HL-60 (cell line): ENCODE results near the gene SNRNP48.

Experiments
- DNase-seq, 2 experiments: peaks; one replicate each; pipeline ENCODE4 v3.0.0-alpha.2; 2010 to 2020; ENCODE audit warnings: low read depth in 1 of 2, low spot score in 1 of 2
- H3K27ac ChIP-seq: fragments of 250-450 bp; sonication (Bioruptor Pico); replicated peaks from 2 replicates; pipeline ENCODE4 v1.5.1; 2020; ENCODE audit warnings: mild to moderate bottlenecking, moderate library complexity
- H3K27me3 ChIP-seq: fragments of 250-450 bp; sonication (Bioruptor Pico); 2 replicates; pipeline ENCODE4 v1.5.1; 2021; ENCODE audit warnings: mild to moderate bottlenecking, moderate library complexity; ENCODE audit not compliant: insufficient read depth, poor library complexity, severe bottlenecking
- H3K4me3 ChIP-seq: replicated peaks from 2 replicates; pipeline ENCODE4 v1.5.1; 2011; ENCODE audit warnings: mild to moderate bottlenecking, control low read depth, low read length; ENCODE audit not compliant: insufficient read depth
- CTCF ChIP-seq: IDR thresholded peaks from one replicate; pipeline ENCODE4 v1.5.1; 2011; ENCODE audit warnings: low read length, control low read depth, inconsistent platforms; ENCODE audit not compliant: insufficient read depth
- GABPA ChIP-seq: IDR thresholded peaks from 2 replicates; pipeline ENCODE4 v1.6.1; 2012; ENCODE audit warnings: low read depth
- POLR2AphosphoS5 ChIP-seq: IDR thresholded peaks from 2 replicates; pipeline ENCODE4 v1.6.1; 2012; ENCODE audit warnings: low read depth
- REST ChIP-seq: IDR thresholded peaks from 2 replicates; pipeline ENCODE4 v1.6.1; 2012; ENCODE audit warnings: low read depth; ENCODE audit not compliant: insufficient replicate concordance
- SPI1 ChIP-seq: IDR thresholded peaks from 2 replicates; pipeline ENCODE4 v1.6.1; 2012; ENCODE audit warnings: low read depth, mild to moderate bottlenecking, borderline replicate concordance

The SNRNP48 gene

GRCh38 chr6:7579851-7580250 lies 10.1 kb upstream of the SNRNP48 start:
- H3K27me3 ChIP-seq = no peaks in the 10 kb centered on the region
- DNase-seq = no peak
- no peak overlapping the region for H3K4me3 ChIP-seq
- no peak overlapping the region for H3K27ac ChIP-seq
- TF ChIP-seq REST (no peak), SPI1 (no peak)

- no peak for DNase-seq
- no peaks in the 10 kb centered on the region for H3K27me3 ChIP-seq
- no peak overlapping the region for H3K4me3 ChIP-seq
- no peak overlapping the region for H3K27ac ChIP-seq
- TF ChIP-seq SPI1 (no peak), GABPA (no peak), CTCF (no peak), POLR2AphosphoS5 (no peak), REST (no peak)
Measured at GRCh38 chr6:7580537-7580926, 9.5 kb upstream of the SNRNP48 start.

- peak in 1 of 2 experiments; percentile 7 for DNase-seq
- H3K27ac ChIP-seq = no peak overlapping the region
- no peak for TF ChIP-seq REST
- no peak for TF ChIP-seq CTCF
- no peak for TF ChIP-seq POLR2AphosphoS5
- no peak for TF ChIP-seq GABPA
- TF ChIP-seq SPI1 = no peak
- H3K4me3 ChIP-seq = no peak overlapping the region
- H3K27me3 ChIP-seq = no peaks in the 10 kb centered on the region
Measured at GRCh38 chr6:7580927-7581618, 8.9 kb upstream of the SNRNP48 start.
